Osteoblast (primary cell): Measurements from ENCODE around the gene P4HA2. TPM values are rescaled to one million over a fixed set of nuclear protein-coding genes. Genes with fewer than 3 reads are reported as not detected.

Source experiments
- DNase-seq: peaks from one replicate; pipeline ENCODE4 v3.0.0; 2011; ENCODE audit warnings: low spot score, mixed read lengths; ENCODE audit not compliant: insufficient read length; ENCODE audit errors: missing footprints
- H2AFZ ChIP-seq: 2 replicates; pipeline ENCODE4 v1.6.0; 2011; ENCODE audit warnings: mild to moderate bottlenecking, low read length
- H3K27ac ChIP-seq: 2 replicates; pipeline ENCODE4 v1.5.1; 2011; ENCODE audit warnings: mild to moderate bottlenecking, low read depth, low read length, moderate library complexity
- H3K27me3 ChIP-seq: 2 replicates; pipeline ENCODE4 v1.6.0; 2012; ENCODE audit warnings: mild to moderate bottlenecking, control low read depth, inconsistent platforms, low read length, moderate library complexity; ENCODE audit not compliant: insufficient read depth
- H3K36me3 ChIP-seq: 2 replicates; pipeline ENCODE4 v1.5.1; 2011; ENCODE audit warnings: mild to moderate bottlenecking, low read length, control low read depth, moderate library complexity; ENCODE audit not compliant: insufficient read depth
- H3K4me1 ChIP-seq: 2 replicates; pipeline ENCODE4 v1.5.1; 2011; ENCODE audit warnings: mild to moderate bottlenecking, low read length, control low read depth, moderate library complexity; ENCODE audit not compliant: insufficient read depth
- H3K4me2 ChIP-seq: 2 replicates; pipeline ENCODE4 v1.6.0; 2011; ENCODE audit warnings: mild to moderate bottlenecking, low read length; ENCODE audit not compliant: insufficient read depth
- H3K4me3 ChIP-seq: fragments of 200-600 bp; sonication (generic); 3 replicates; pipeline ENCODE4 v1.5.1; 2012; ENCODE audit warnings: mild to moderate bottlenecking, low read length, inconsistent platforms; ENCODE audit not compliant: insufficient read depth
- H3K79me2 ChIP-seq: 2 replicates; pipeline ENCODE4 v1.6.0; 2012; ENCODE audit warnings: mild to moderate bottlenecking, low read length, control low read depth, inconsistent platforms; ENCODE audit not compliant: insufficient read depth
- H3K9me3 ChIP-seq: 2 replicates; pipeline ENCODE4 v1.5.1; 2011; ENCODE audit warnings: low read depth, low read length, control low read depth
- H4K20me1 ChIP-seq: 2 replicates; pipeline ENCODE4 v1.6.0; 2012; ENCODE audit warnings: mild to moderate bottlenecking, low read length, control low read depth; ENCODE audit not compliant: insufficient read depth
- CTCF ChIP-seq: IDR thresholded peaks from 2 replicates; pipeline ENCODE4 v1.5.1; 2011; ENCODE audit warnings: mild to moderate bottlenecking, low read depth, low read length, moderate library complexity; ENCODE audit errors: extremely low read depth
- total RNA-seq: library from RNA; depleted of rRNA; stranded (reverse); fragments of >200 nt; gene quantifications from 2 replicates; pipeline ENCODE4 v1.2.3, GENCODE V29; 2012

P4HA2 gene
- total RNA-seq, 1 donor: 186 TPM

GRCh38 chr5:132253008-132253441 lies 25.4 kb upstream of the P4HA2 start:
- Histone ChIP-seq H3K36me3 (no peaks in the 10 kb centered on the region), H3K4me3 (no peak overlapping the region), H3K4me1 (peaks cover 18% of the 10 kb centered on the region), H3K9me3 (no peaks in the 10 kb centered on the region), H3K27me3 (no peaks in the 10 kb centered on the region), H3K79me2 (peaks cover 10% of the 10 kb centered on the region), H3K4me2 (no peak overlapping the region), H3K27ac (no peak overlapping the region), H2AFZ (no peak overlapping the region), H4K20me1 (peaks cover under 1% of the 10 kb centered on the region)
- TF ChIP-seq CTCF: no peak
- no peak for DNase-seq

- Histone ChIP-seq H3K27me3 (no peaks in the 10 kb centered on the region), H3K36me3 (no peaks in the 10 kb centered on the region), H3K4me3 (no peak overlapping the region), H2AFZ (peak overlapping the region; percentile 47), H3K4me1 (peaks cover 16% of the 10 kb centered on the region), H3K79me2 (no peaks in the 10 kb centered on the region), H3K27ac (peak overlapping the region; percentile 9), H3K4me2 (no peak overlapping the region), H4K20me1 (no peaks in the 10 kb centered on the region), H3K9me3 (no peaks in the 10 kb centered on the region)
- peak; percentile 94 for DNase-seq
- TF ChIP-seq CTCF: no peak
These were observed 23.6 kb upstream of the P4HA2 start for GRCh38 chr5:132251220-132251725.

DNA sequence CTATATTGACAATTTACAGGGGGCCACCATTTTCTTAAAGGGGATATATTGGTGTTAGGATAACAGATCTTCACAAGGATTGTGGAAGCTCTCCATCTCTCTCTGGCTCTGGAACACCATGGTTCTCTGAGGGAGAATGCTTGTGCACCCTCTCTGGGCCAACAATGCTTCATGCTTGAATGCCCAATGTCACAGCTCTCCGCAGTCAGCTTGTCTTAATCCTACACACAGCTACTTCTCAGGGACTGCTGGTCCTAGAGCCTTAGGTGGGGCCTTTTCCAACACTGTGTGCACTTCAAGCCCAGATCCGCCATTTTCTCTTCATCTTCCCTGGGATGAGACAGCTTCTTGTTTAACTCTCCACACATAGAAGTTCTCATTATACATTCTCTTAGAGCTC lies 22.9 kb upstream of the P4HA2 start:
- Histone ChIP-seq H3K36me3 (no peaks in the 10 kb centered on the region), H3K9me3 (no peaks in the 10 kb centered on the region), H3K4me2 (no peak overlapping the region), H3K79me2 (no peaks in the 10 kb centered on the region), H3K27me3 (no peaks in the 10 kb centered on the region), H3K4me3 (no peak overlapping the region), H3K4me1 (peaks cover 16% of the 10 kb centered on the region), H2AFZ (peak overlapping the region; percentile 47), H4K20me1 (no peaks in the 10 kb centered on the region), H3K27ac (no peak overlapping the region)
- no peak for TF ChIP-seq CTCF
- DNase-seq: no peak

- H3K4me3 ChIP-seq: no peak overlapping the region
- H4K20me1 ChIP-seq: no peaks in the 10 kb centered on the region
- DNase-seq: no peak
- H3K27ac ChIP-seq: no peak overlapping the region
- H3K4me1 ChIP-seq: peaks cover 9% of the 10 kb centered on the region
- H2AFZ ChIP-seq: no peak overlapping the region
- no peaks in the 10 kb centered on the region for H3K36me3 ChIP-seq
- H3K4me2 ChIP-seq: no peak overlapping the region
- H3K79me2 ChIP-seq: no peaks in the 10 kb centered on the region
- TF ChIP-seq CTCF: no peak
- no peaks in the 10 kb centered on the region for H3K27me3 ChIP-seq
- H3K9me3 ChIP-seq: no peaks in the 10 kb centered on the region
These were observed 19.2 kb upstream of the P4HA2 start for GRCh38 chr5:132246806-132247205.
